ENCODE data around the gene SRSF4. TPM values are rescaled to one million over a fixed set of nuclear protein-coding genes. Genes with fewer than 3 reads are reported as not detected.

SRSF4 gene
- total and polyA plus RNA-seq, 9 of the 15 experiments (the other 6 are each of a cell fraction or from before 2014, with no cell fraction given): 15.9 to 132 (median 82.0) TPM

- TF ChIP-seq POLR2A (conservative IDR thresholded peaks at IDR 0.05) (peak; percentile 50), MITF (IDR thresholded peaks at IDR 0.05) (peak; percentile 46; the same call in 1 of the 2 replicates), SUPT5H (IDR thresholded peaks at IDR 0.05) (0 out of 2 replicates have a peak, but pooled peaks have one; percentile 31), NCOA2 (IDR thresholded peaks at IDR 0.05; ENCODE audit: partially characterized antibody in 2 of 2) (peak in 1 of 2 experiments; percentile 87), MAFG (tag; conservative IDR thresholded peaks at IDR 0.05) (peak; percentile 99), ZNF318 (IDR thresholded peaks at IDR 0.05; ENCODE audit: borderline replicate concordance in 1 of 2, low read depth in 1 of 2) (peak in 1 of 2 experiments; percentile 86; a peak in 2 of 4 replicates), ARID4B (CRISPR knock-in tag; IDR thresholded peaks at IDR 0.05) (0 out of 2 replicates have a peak, but pooled peaks have one; percentile 29), RBBP5 (IDR thresholded peaks at IDR 0.05; ENCODE audit: borderline replicate concordance, insufficient read depth, low read length, poor library complexity, severe bottlenecking) (no peak), MYC (IDR thresholded peaks at IDR 0.05; ENCODE audit: low read depth, low read length) (peak; percentile 83), MYC (CRISPR knock-in tag; IDR thresholded peaks at IDR 0.05; ENCODE audit: borderline replicate concordance, low read depth) (no peak), ELK1 (CRISPR knock-in tag; IDR thresholded peaks at IDR 0.05) (no peak)
Observed at GRCh38 chr1:29156543-29157268, 25.0 kb downstream of the SRSF4 start (continued).

Data from K562 (cell line).